ENCODE data around the gene MMEL1. TPM values are rescaled to one million over a fixed set of nuclear protein-coding genes. Genes with fewer than 3 reads are reported as not detected.

MMEL1 gene
- total and polyA plus RNA-seq, 2 of the 13 experiments (the other 11 are each of a cell fraction or from before 2014, with no cell fraction given), result 0.48 TPM; not detected in 1

DNA sequence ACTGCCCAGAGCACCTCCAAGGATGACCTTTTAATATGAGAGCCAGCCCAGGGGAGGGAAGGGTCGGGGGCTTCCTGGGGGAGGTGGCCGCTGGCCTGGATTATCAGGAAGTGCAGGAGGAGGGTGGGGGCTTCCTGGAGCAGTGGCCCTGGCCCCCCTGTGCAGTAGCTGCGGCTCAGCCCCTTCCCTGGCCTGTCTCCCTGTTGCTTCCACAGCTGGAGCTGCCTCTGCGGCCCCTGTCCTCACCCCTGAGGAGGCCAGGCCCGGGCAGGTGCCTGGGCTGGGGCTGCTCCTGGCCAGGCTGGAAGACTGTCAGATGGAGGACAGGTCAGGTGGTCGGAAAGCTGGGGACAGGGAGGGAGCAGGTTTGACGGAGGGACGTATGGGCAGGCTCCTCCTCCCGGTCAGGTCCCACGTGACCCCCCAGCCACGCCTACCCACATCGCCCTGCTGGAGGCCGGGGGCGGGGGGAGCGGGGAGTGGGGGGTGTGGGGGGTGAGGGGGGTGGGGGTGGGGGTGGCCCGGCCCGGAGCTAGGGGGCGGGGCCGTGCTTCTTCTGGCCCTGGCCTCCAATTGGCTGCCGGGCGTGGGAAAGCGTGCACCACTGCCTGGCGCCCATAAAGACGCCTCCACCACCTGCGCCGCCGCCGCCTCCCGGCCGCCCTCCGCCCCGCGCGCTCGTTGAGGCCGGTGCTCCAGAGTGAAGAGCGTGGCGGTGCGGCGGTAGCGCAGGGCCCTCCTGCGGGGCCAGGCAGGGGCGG is 86.9 kb downstream of the MMEL1 start (continued):
- TF ChIP-seq, protein P1, sequence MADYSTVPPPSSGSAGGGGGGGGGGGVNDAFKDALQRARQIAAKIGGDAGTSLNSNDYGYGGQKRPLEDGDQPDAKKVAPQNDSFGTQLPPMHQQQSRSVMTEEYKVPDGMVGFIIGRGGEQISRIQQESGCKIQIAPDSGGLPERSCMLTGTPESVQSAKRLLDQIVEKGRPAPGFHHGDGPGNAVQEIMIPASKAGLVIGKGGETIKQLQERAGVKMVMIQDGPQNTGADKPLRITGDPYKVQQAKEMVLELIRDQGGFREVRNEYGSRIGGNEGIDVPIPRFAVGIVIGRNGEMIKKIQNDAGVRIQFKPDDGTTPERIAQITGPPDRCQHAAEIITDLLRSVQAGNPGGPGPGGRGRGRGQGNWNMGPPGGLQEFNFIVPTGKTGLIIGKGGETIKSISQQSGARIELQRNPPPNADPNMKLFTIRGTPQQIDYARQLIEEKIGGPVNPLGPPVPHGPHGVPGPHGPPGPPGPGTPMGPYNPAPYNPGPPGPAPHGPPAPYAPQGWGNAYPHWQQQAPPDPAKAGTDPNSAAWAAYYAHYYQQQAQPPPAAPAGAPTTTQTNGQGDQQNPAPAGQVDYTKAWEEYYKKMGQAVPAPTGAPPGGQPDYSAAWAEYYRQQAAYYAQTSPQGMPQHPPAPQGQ (CRISPR knock-in tag; IDR thresholded peaks at IDR 0.05; ENCODE audit: borderline replicate concordance), result no peak
- TF ChIP-seq EED (CRISPR knock-in tag; IDR thresholded peaks at IDR 0.05) (peak; percentile 23; the same call in 1 of the 2 replicates), ZNF724P (CRISPR knock-in tag; IDR thresholded peaks at IDR 0.05; ENCODE audit: borderline replicate concordance) (no peak), ZNF350 (CRISPR knock-in tag; IDR thresholded peaks at IDR 0.05; ENCODE audit: borderline replicate concordance, low read depth) (no peak), MAZ (IDR thresholded peaks at IDR 0.05; ENCODE audit: borderline replicate concordance, low read depth, low read length) (peak; percentile 76), MAZ (CRISPR knock-in tag; IDR thresholded peaks at IDR 0.05; ENCODE audit: low read depth) (peak; percentile 51), NCOA1 (CRISPR knock-in tag; IDR thresholded peaks at IDR 0.05) (no peak), NFE2 (CRISPR knock-in tag; IDR thresholded peaks at IDR 0.05) (no peak), ZNF691 (CRISPR knock-in tag; IDR thresholded peaks at IDR 0.05; ENCODE audit: borderline replicate concordance, low read depth) (0 out of 2 replicates have a peak, but pooled peaks have one; percentile 29), ZNF709 (CRISPR knock-in tag; IDR thresholded peaks at IDR 0.05) (no peak; the same call in 1 of the 2 replicates), NR2F2 (IDR thresholded peaks at IDR 0.05; ENCODE audit: borderline replicate concordance, low read depth) (no peak), ZNF773 (CRISPR knock-in tag; IDR thresholded peaks at IDR 0.05; ENCODE audit: borderline replicate concordance) (no peak), FOXK2 (IDR thresholded peaks at IDR 0.05) (no peak), KAT7 (CRISPR knock-in tag; IDR thresholded peaks at IDR 0.05; ENCODE audit: borderline replicate concordance) (0 out of 2 replicates have a peak, but pooled peaks have one; percentile 20), SP140L (CRISPR knock-in tag; IDR thresholded peaks at IDR 0.05; ENCODE audit: borderline replicate concordance) (no peak), NFYC (CRISPR knock-in tag; IDR thresholded peaks at IDR 0.05) (peak; percentile 65)
- TF ChIP-seq, protein P2, sequence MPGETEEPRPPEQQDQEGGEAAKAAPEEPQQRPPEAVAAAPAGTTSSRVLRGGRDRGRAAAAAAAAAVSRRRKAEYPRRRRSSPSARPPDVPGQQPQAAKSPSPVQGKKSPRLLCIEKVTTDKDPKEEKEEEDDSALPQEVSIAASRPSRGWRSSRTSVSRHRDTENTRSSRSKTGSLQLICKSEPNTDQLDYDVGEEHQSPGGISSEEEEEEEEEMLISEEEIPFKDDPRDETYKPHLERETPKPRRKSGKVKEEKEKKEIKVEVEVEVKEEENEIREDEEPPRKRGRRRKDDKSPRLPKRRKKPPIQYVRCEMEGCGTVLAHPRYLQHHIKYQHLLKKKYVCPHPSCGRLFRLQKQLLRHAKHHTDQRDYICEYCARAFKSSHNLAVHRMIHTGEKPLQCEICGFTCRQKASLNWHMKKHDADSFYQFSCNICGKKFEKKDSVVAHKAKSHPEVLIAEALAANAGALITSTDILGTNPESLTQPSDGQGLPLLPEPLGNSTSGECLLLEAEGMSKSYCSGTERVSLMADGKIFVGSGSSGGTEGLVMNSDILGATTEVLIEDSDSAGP (CRISPR knock-in tag; IDR thresholded peaks at IDR 0.05; ENCODE audit: borderline replicate concordance), result no peak; the same call in 1 of the 2 replicates
- TF ChIP-seq, protein P3, sequence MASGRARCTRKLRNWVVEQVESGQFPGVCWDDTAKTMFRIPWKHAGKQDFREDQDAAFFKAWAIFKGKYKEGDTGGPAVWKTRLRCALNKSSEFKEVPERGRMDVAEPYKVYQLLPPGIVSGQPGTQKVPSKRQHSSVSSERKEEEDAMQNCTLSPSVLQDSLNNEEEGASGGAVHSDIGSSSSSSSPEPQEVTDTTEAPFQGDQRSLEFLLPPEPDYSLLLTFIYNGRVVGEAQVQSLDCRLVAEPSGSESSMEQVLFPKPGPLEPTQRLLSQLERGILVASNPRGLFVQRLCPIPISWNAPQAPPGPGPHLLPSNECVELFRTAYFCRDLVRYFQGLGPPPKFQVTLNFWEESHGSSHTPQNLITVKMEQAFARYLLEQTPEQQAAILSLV (CRISPR knock-in tag; IDR thresholded peaks at IDR 0.05; ENCODE audit: borderline replicate concordance), result peak; percentile 56; the same call in 1 of the 2 replicates
- TF ChIP-seq, protein P4, sequence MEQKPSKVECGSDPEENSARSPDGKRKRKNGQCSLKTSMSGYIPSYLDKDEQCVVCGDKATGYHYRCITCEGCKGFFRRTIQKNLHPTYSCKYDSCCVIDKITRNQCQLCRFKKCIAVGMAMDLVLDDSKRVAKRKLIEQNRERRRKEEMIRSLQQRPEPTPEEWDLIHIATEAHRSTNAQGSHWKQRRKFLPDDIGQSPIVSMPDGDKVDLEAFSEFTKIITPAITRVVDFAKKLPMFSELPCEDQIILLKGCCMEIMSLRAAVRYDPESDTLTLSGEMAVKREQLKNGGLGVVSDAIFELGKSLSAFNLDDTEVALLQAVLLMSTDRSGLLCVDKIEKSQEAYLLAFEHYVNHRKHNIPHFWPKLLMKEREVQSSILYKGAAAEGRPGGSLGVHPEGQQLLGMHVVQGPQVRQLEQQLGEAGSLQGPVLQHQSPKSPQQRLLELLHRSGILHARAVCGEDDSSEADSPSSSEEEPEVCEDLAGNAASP (CRISPR knock-in tag; IDR thresholded peaks at IDR 0.05; ENCODE audit: borderline replicate concordance), result no peak
- TF ChIP-seq, protein P5, sequence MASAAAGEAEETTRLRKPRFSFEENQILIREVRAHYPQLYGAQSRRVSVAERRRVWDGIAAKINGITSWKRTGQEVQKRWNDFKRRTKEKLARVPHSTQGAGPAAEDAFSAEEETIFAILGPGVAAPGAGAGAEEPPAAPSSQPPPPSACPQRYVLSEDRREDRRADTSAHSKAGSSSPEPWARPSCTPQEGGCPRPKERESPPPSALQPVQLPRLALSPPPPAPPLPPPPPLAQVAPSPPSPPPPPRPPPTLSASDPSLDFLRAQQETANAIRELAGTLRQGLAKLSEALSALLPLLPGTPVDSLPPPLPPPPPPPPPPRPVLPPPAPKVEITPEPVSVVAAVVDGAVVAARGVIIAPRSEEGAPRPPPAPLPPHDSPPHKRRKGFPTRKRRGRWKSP (CRISPR knock-in tag; IDR thresholded peaks at IDR 0.05), result 0 out of 2 replicates have a peak, but pooled peaks have one; percentile 49

Data from HepG2 (cell line).